SU-DHL-6 (cell line): ENCODE data around the gene P2RY8.

Source experiments
- H2AFZ ChIP-seq: fragments of 200-600 bp; sonication (generic); 2 replicates; pipeline ENCODE4 v1.6.1; 2014; ENCODE audit warnings: low read depth, mild to moderate bottlenecking, moderate library complexity, mixed read lengths, antibody characterized with exemption, low read length; ENCODE audit not compliant: severe bottlenecking
- H3F3A ChIP-seq: fragments of 200-600 bp; shearing (Covaris generic); 2 replicates; pipeline ENCODE4 v1.6.0; 2016; ENCODE audit warnings: antibody characterized with exemption, mild to moderate bottlenecking; ENCODE audit not compliant: insufficient read depth
- H3K27ac ChIP-seq: fragments of 200-600 bp; sonication (generic); 2 replicates; pipeline ENCODE4 v1.5.1; 2016; ENCODE audit warnings: low read depth, mild to moderate bottlenecking, low read length, moderate library complexity, mixed read lengths
- H3K27me3 ChIP-seq: fragments of 200-600 bp; sonication (generic), shearing (Covaris generic); 2 replicates; pipeline ENCODE4 v1.6.0; 2014; ENCODE audit warnings: mild to moderate bottlenecking, low read length
- H3K36me3 ChIP-seq: fragments of 200-600 bp; sonication (generic); 2 replicates; pipeline ENCODE4 v1.6.1; 2014; ENCODE audit warnings: mild to moderate bottlenecking, low read length, mixed read lengths
- H3K4me2 ChIP-seq: fragments of 300-600, 200-600 bp; shearing (Covaris generic), sonication (generic); 2 replicates; pipeline ENCODE4 v1.6.0; 2014; ENCODE audit warnings: low read length, low read depth, mild to moderate bottlenecking; ENCODE audit not compliant: poor library complexity, severe bottlenecking
- H3K4me3 ChIP-seq: fragments of 200-600 bp; sonication (generic); 2 replicates; pipeline ENCODE4 v1.5.1; 2014; ENCODE audit warnings: antibody characterized with exemption, low read length, mild to moderate bottlenecking, mixed read lengths; ENCODE audit not compliant: insufficient read depth, poor library complexity, severe bottlenecking
- H3K79me2 ChIP-seq: fragments of 200-600 bp; sonication (generic); 2 replicates; pipeline ENCODE4 v1.6.1; 2014; ENCODE audit warnings: mild to moderate bottlenecking, low read length, moderate library complexity; ENCODE audit not compliant: insufficient read depth
- H3K9ac ChIP-seq: fragments of 200-600 bp; sonication (generic); 2 replicates; pipeline ENCODE4 v1.7.0; 2014; ENCODE audit warnings: mild to moderate bottlenecking, low read length
- H3K9me2 ChIP-seq: fragments of 200-600 bp; sonication (generic); replicated peaks from 2 replicates; pipeline ENCODE4 v1.6.1; 2014; ENCODE audit warnings: low read length; ENCODE audit not compliant: insufficient read depth
- H3K9me3 ChIP-seq: fragments of 200-600 bp; sonication (generic); 2 replicates; pipeline ENCODE4 v1.6.1; 2014; ENCODE audit warnings: low read length, mixed read lengths; ENCODE audit not compliant: insufficient read depth
- H4K20me1 ChIP-seq: fragments of 200-600 bp; sonication (generic); 2 replicates; pipeline ENCODE4 v1.6.1; 2014; ENCODE audit warnings: low read depth, mild to moderate bottlenecking, antibody characterized with exemption, low read length, moderate library complexity, mixed read lengths
- CTCF ChIP-seq: fragments of 200-600 bp; sonication (generic); IDR thresholded peaks from one replicate; pipeline ENCODE4 v1.5.1; 2017; ENCODE audit warnings: antibody characterized with exemption, mild to moderate bottlenecking, low read length, moderate library complexity; ENCODE audit not compliant: insufficient read depth, poor library complexity, severe bottlenecking
- EZH2phosphoT487 ChIP-seq: fragments of 200-600 bp; sonication (generic), shearing (Covaris generic); conservative IDR thresholded peaks from 2 replicates; pipeline ENCODE4 v1.6.1; 2018; ENCODE audit warnings: mild to moderate bottlenecking, antibody characterized with exemption, low read length, moderate library complexity, mixed read lengths

The P2RY8 gene

GRCh38 chrX:1434871-1435240 lies 102.1 kb downstream of the P2RY8 start:
- no peaks in the 10 kb centered on the region for H3K9me2 ChIP-seq
- H3K9me3 ChIP-seq = no peaks in the 10 kb centered on the region
- no peak overlapping the region for H3K9ac ChIP-seq
- no peaks in the 10 kb centered on the region for H3F3A ChIP-seq
- no peaks in the 10 kb centered on the region for H3K27me3 ChIP-seq
- TF ChIP-seq CTCF (no peak), EZH2phosphoT487 (no peak)
- H3K79me2 ChIP-seq = no peaks in the 10 kb centered on the region
- H3K4me2 ChIP-seq = no peak overlapping the region
- no peak overlapping the region for H3K27ac ChIP-seq
- H3K36me3 ChIP-seq = no peaks in the 10 kb centered on the region
- no peak overlapping the region for H3K4me3 ChIP-seq
- H2AFZ ChIP-seq = no peak overlapping the region
- H4K20me1 ChIP-seq = no peaks in the 10 kb centered on the region

- H3K36me3 ChIP-seq = no peaks in the 10 kb centered on the region
- H3K9me3 ChIP-seq = no peaks in the 10 kb centered on the region
- H3K9me2 ChIP-seq = no peaks in the 10 kb centered on the region
- no peak overlapping the region for H3K4me3 ChIP-seq
- H2AFZ ChIP-seq = no peak overlapping the region
- H4K20me1 ChIP-seq = no peaks in the 10 kb centered on the region
- H3K79me2 ChIP-seq = no peaks in the 10 kb centered on the region
- H3K9ac ChIP-seq = no peak overlapping the region
- H3K27ac ChIP-seq = no peak overlapping the region
- H3F3A ChIP-seq = no peaks in the 10 kb centered on the region
- H3K4me2 ChIP-seq = no peak overlapping the region
- no peaks in the 10 kb centered on the region for H3K27me3 ChIP-seq
- no peak for TF ChIP-seq CTCF
- no peak for TF ChIP-seq EZH2phosphoT487
These were observed 103.2 kb downstream of the P2RY8 start for GRCh38 chrX:1433646-1434357.

- no peak overlapping the region for H3K4me2 ChIP-seq
- no peaks in the 10 kb centered on the region for H3K27me3 ChIP-seq
- no peak for TF ChIP-seq EZH2phosphoT487
- TF ChIP-seq CTCF = no peak
- H3K27ac ChIP-seq = no peak overlapping the region
- H3K4me3 ChIP-seq = no peak overlapping the region
- no peaks in the 10 kb centered on the region for H3F3A ChIP-seq
- no peak overlapping the region for H3K9ac ChIP-seq
- no peaks in the 10 kb centered on the region for H3K36me3 ChIP-seq
- no peak overlapping the region for H2AFZ ChIP-seq
- no peaks in the 10 kb centered on the region for H3K79me2 ChIP-seq
- H3K9me3 ChIP-seq = no peaks in the 10 kb centered on the region
- H4K20me1 ChIP-seq = no peaks in the 10 kb centered on the region
- no peaks in the 10 kb centered on the region for H3K9me2 ChIP-seq
These were observed 106.5 kb downstream of the P2RY8 start for GRCh38 chrX:1430451-1430850.
